Breast epithelium (tissue), 4 donors: ENCODE measurements around the gene APRT. TPM values are rescaled to one million over a fixed set of nuclear protein-coding genes. Genes with fewer than 3 reads are reported as not detected.

Experiments used
- DNase-seq, 2 donors: peaks; one replicate each; pipeline ENCODE4 v3.0.0-alpha.2; 2019; ENCODE audit warnings: low spot score in 2 of 2
- H3K27ac ChIP-seq, 2 donors: fragments of 200-600 bp; sonication (generic) in 1 of 2; one replicate each; pipeline ENCODE4 v1.5.1; 2016 to 2019; ENCODE audit warnings: mild to moderate bottlenecking in 1 of 2
- H3K27me3 ChIP-seq, 2 donors: fragments of 200-600 bp; sonication (generic) in 1 of 2; one replicate each; pipeline versions ENCODE4 v1.5.1 to v1.6.0; 2017 to 2019; ENCODE audit warnings: control low read depth in 1 of 2, mild to moderate bottlenecking in 1 of 2
- H3K36me3 ChIP-seq: fragments of 200-600 bp; one replicate; pipeline ENCODE4 v1.5.1; 2019
- H3K4me1 ChIP-seq, 2 donors: fragments of 200-600 bp; sonication (generic); one replicate each; pipeline ENCODE4 v1.5.1; 2016 to 2019; ENCODE audit warnings: control low read depth in 1 of 2
- H3K4me3 ChIP-seq, 3 donors: fragments of 200-600 bp; sonication (generic); 1 replicate in 2 of 3; 2 replicates in 1 of 3; pipeline ENCODE4 v1.5.1; 2016 to 2019; ENCODE audit warnings: mild to moderate bottlenecking in 3 of 3, moderate library complexity in 2 of 3
- H3K9me3 ChIP-seq, 2 donors: fragments of 200-600 bp; sonication (generic) in 1 of 2; one replicate each; pipeline ENCODE4 v1.5.1; 2016 to 2019; ENCODE audit warnings: control low read depth in 1 of 2
- CTCF ChIP-seq, 3 donors: fragments of 450-650 bp; IDR thresholded peaks; one replicate each; pipeline ENCODE4 v1.5.1; 2016 to 2017; ENCODE audit warnings: antibody characterized with exemption in 3 of 3, mild to moderate bottlenecking in 3 of 3, moderate library complexity in 3 of 3
- POLR2A ChIP-seq: fragments of 450-650 bp; IDR thresholded peaks from one replicate; pipeline ENCODE4 v1.6.1; 2016; ENCODE audit warnings: antibody characterized with exemption, mild to moderate bottlenecking, moderate library complexity
- POLR2AphosphoS5 ChIP-seq, 3 donors: sonication (generic); formaldehyde crosslinking; IDR thresholded peaks; one replicate each; pipeline ENCODE4 v1.6.1; 2017; ENCODE audit warnings: antibody characterized with exemption in 3 of 3
- intact Hi-C: fragments of 100-400 bp; cut with DNase I; formaldehyde crosslinking; loops from one replicate; pipeline ENCODE4 v1.15.1; 2023; ENCODE audit warnings: low total_unique reads
- total RNA-seq, 3 donors: library from RNA; depleted of rRNA; stranded (reverse); fragments of >200 nt; gene quantifications; one replicate each; pipeline ENCODE4 v1.1.0, GENCODE V29; 2016

APRT gene
- total RNA-seq, 3 donors from 2014 or later: 93.8 to 152 (median 126) TPM

- no peak for DNase-seq
- no peaks in the 10 kb centered on the region for H3K9me3 ChIP-seq
- H3K4me3 ChIP-seq: no peak overlapping the region
- no peak overlapping the region for H3K27ac ChIP-seq
- intact Hi-C loops: no loop called here
- no peaks in the 10 kb centered on the region for H3K27me3 ChIP-seq
- no peaks in the 10 kb centered on the region for H3K36me3 ChIP-seq
- TF ChIP-seq POLR2A (no peak), CTCF (IDR thresholded peaks at IDR 0.05) (no peak), POLR2AphosphoS5 (IDR thresholded peaks at IDR 0.05) (no peak)
- H3K4me1 ChIP-seq: no peaks in the 10 kb centered on the region
Observed at GRCh38 chr16:88822281-88823040, 10.7 kb upstream of the APRT start.

GRCh38 chr16:88821168-88821850 is 9.6 kb upstream of the APRT start:
- intact Hi-C loops: no loop called here

GRCh38 chr16:88820385-88821025 is 8.8 kb upstream of the APRT start:
- TF ChIP-seq POLR2A (no peak), CTCF (IDR thresholded peaks at IDR 0.05) (no peak), POLR2AphosphoS5 (IDR thresholded peaks at IDR 0.05) (no peak)
- Histone ChIP-seq H3K27ac (no peak overlapping the region), H3K4me1 (no peaks in the 10 kb centered on the region), H3K4me3 (no peak overlapping the region), H3K27me3 (no peaks in the 10 kb centered on the region), H3K9me3 (no peaks in the 10 kb centered on the region), H3K36me3 (no peaks in the 10 kb centered on the region)
- intact Hi-C loops: no loop called here
- DNase-seq: no peak

More at GRCh38 chr16:88821168-88821850, 9.6 kb upstream of the APRT start:
- Histone ChIP-seq H3K4me1 (no peaks in the 10 kb centered on the region), H3K27me3 (no peaks in the 10 kb centered on the region), H3K9me3 (no peaks in the 10 kb centered on the region), H3K36me3 (no peaks in the 10 kb centered on the region), H3K27ac (no peak overlapping the region), H3K4me3 (no peak overlapping the region)
- TF ChIP-seq POLR2A: no peak
- TF ChIP-seq POLR2AphosphoS5 (IDR thresholded peaks at IDR 0.05): no peak
- TF ChIP-seq CTCF (IDR thresholded peaks at IDR 0.05): no peak
- DNase-seq: no peak

GRCh38 chr16:88819126-88819525 is 7.4 kb upstream of the APRT start:
- no peaks in the 10 kb centered on the region for H3K27me3 ChIP-seq
- intact Hi-C loops: no loop called here
- no peaks in the 10 kb centered on the region for H3K9me3 ChIP-seq
- no peaks in the 10 kb centered on the region for H3K4me1 ChIP-seq
- no peak overlapping the region for H3K4me3 ChIP-seq
- TF ChIP-seq POLR2A: no peak
- no peak for TF ChIP-seq CTCF (IDR thresholded peaks at IDR 0.05)
- DNase-seq: no peak
- H3K36me3 ChIP-seq: no peaks in the 10 kb centered on the region
- H3K27ac ChIP-seq: no peak overlapping the region

GRCh38 chr16:88818575-88818874 is 6.8 kb upstream of the APRT start:
- intact Hi-C loops: no loop called here
- no peaks in the 10 kb centered on the region for H3K4me1 ChIP-seq
- no peaks in the 10 kb centered on the region for H3K36me3 ChIP-seq

More at GRCh38 chr16:88818575-88818874, 6.8 kb upstream of the APRT start:
- TF ChIP-seq POLR2A (no peak), POLR2AphosphoS5 (IDR thresholded peaks at IDR 0.05) (no peak), CTCF (IDR thresholded peaks at IDR 0.05) (no peak)
- no peak for DNase-seq
- H3K4me3 ChIP-seq: no peak overlapping the region
- H3K27me3 ChIP-seq: no peaks in the 10 kb centered on the region
- no peak overlapping the region for H3K27ac ChIP-seq
- H3K9me3 ChIP-seq: no peaks in the 10 kb centered on the region
